NB4 (cell line): ENCODE measurements around the gene ETNPPL.

ENCODE experiments used
- CTCF ChIP-seq: IDR thresholded peaks from one replicate; pipeline ENCODE4 v1.5.1; 2012; ENCODE audit warnings: low read depth, low read length
- POLR2A ChIP-seq: IDR thresholded peaks from 2 replicates; pipeline ENCODE4 v1.6.1; 2011; ENCODE audit warnings: mild to moderate bottlenecking; ENCODE audit not compliant: insufficient read length; ENCODE audit errors: extremely low read depth

DNA sequence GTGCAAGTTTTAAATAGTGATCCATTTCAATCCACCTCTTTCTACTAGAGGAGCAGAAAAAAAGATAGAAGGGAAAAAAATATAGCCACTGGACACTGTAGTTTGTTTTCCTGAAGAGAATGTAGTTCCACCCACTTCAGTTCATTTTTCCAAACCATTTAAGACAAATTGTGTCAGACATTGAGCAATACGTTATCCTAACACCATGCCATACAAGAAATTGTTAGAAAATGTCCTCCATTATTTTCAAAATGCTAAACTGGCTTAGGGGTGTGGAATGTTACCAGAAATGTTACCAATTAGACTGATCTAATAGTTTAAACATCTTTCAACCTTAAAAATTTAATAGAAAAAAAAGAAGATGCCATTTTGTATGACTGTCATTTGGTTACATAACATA, 48.6 kb upstream of the ETNPPL start:
- no peak for TF ChIP-seq CTCF
- TF ChIP-seq POLR2A: no peak
